Globus pallidus (tissue), 1 donor: ENCODE results near the gene DUSP18.
A peak's percentile ranks its signal among the peaks of the same experiment; 100 is the strongest.
"Not testable (repeated sequence)": the region's sequence is repeated elsewhere in the genome, so short reads cannot be mapped to it uniquely, and the experiment has no call there.

ENCODE experiments used
- DNase-seq: peaks from one replicate; pipeline ENCODE4 v3.0.0-alpha.2; 2015; ENCODE audit warnings: low spot score

DUSP18 gene

GRCh38 chr22:30679895-30680690 is 12.4 kb upstream of the DUSP18 start:
- DNase-seq: not testable (repeated sequence)

- not testable (repeated sequence) for DNase-seq
Measured at GRCh38 chr22:30676565-30676964, 8.9 kb upstream of the DUSP18 start.

DNA sequence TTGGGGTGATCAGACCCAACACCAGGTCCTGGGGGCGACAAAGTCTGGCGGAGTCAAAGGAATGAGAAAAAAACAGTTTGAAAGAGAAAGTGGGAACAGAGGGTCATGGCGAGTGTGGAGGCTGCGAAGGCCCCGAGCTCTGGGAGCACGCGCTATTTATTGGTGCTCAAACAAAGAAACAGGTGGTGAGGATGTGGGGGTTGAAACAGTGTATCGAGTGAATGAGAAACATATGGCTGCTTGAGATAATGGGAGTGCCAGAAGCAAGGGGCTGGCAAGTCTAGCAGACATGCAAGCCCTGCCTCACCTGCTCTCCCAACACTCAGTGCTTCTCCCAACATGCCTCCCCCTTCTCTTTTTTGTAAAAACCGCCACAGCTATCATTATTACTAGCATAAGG is 7.8 kb upstream of the DUSP18 start:
- DNase-seq: no peak

DNA sequence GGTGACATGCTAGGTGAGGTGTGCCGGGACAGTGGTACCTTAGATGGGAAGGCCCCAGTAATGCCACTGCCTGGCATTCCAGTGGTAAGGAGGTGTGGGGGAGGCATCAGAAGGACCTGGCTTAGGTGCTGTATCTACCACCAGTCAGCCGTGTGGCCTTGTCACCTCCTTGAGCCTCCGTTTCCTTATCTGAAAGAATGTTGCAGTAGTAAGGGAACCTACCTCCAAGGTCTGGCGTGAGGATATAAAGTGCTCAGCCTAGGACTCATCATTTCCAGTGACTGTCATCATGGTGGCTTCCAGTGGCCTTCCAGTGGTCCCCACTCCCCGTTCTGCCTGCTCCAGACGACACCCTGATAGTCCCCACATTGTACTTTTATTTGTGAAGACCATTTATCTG is 6.8 kb upstream of the DUSP18 start:
- no peak for DNase-seq

- DNase-seq: no peak
Measured at GRCh38 chr22:30673136-30673535, 5.5 kb upstream of the DUSP18 start.

- DNase-seq: no peak
Measured at GRCh38 chr22:30671071-30671470, 3.4 kb upstream of the DUSP18 start.

GRCh38 chr22:30668386-30668710 is 673 bp upstream of the DUSP18 start:
- no peak for DNase-seq

GRCh38 chr22:30667107-30667493 is 575 bp downstream of the DUSP18 start:
- DNase-seq: no peak

DNA sequence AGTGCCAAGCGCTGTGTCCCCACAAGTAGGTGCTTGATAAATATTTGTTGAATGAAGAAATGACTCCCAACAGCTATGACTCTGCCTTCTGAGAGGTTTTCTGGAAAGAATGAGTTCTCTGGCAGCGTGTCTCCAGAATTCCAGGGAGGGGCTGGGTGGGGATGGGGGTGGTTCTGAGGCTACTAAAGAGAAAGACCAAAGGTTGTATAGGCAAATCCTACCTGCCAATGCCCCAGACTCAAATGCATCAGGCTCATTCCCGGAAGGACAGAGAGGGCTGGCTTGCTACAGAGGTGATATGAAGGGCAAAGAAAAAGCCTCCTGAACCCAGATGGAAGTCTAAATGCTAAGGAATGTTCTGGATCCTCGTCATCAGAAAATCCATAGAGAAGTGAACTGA is 1.9 kb downstream of the DUSP18 start:
- no peak for DNase-seq

- no peak for DNase-seq
Measured at GRCh38 chr22:30665266-30665665, 2.4 kb downstream of the DUSP18 start.

- DNase-seq: no peak
Measured at GRCh38 chr22:30664798-30665197, 2.9 kb downstream of the DUSP18 start.

GRCh38 chr22:30662040-30662439 is 5.6 kb downstream of the DUSP18 start:
- DNase-seq: no peak

- no peak for DNase-seq
Measured at GRCh38 chr22:30655532-30655931, 12.1 kb downstream of the DUSP18 start.

- no peak for DNase-seq
Measured at GRCh38 chr22:30654361-30654760, 13.3 kb downstream of the DUSP18 start.

- no peak for DNase-seq
Measured at GRCh38 chr22:30652852-30653251, 14.8 kb downstream of the DUSP18 start.

GRCh38 chr22:30650508-30651116 is 17.1 kb downstream of the DUSP18 start:
- DNase-seq: peak; percentile 88

DNA sequence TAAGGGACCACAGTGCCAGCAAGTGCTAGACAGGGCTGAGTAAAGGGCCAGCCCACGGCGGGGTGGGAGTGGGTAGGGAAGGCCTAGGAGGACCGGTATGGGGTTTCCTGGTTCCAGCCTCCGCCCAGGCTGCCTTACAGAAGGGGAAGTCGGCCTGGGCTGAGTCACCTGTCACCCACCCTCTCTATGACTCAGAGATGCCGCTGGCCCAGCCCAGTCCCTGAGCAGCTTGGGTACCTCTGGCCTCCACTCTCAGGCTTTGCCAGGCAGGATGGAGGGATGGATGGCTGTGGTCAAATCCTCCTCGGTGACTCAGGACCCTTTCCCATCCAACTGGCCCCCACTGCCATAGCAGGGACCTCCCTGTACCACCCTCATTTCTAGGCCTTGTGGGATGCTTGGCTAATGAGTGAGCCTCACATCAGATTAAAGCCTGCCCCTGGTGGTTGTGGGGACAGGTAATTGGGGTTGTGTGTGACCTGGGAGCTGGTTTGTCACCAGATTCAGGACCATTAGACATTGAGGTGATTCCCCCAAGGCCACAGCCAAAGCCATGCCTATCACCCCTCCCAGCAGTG is 18.2 kb downstream of the DUSP18 start:
- DNase-seq: no peak

GRCh38 chr22:30648825-30649224 is 18.9 kb downstream of the DUSP18 start:
- no peak for DNase-seq

GRCh38 chr22:30647536-30647935 is 20.1 kb downstream of the DUSP18 start:
- no peak for DNase-seq

GRCh38 chr22:30646518-30647160 is 21.0 kb downstream of the DUSP18 start:
- DNase-seq: no peak

- DNase-seq: peak; percentile 64
Measured at GRCh38 chr22:30643055-30643875, 24.4 kb downstream of the DUSP18 start.

DNA sequence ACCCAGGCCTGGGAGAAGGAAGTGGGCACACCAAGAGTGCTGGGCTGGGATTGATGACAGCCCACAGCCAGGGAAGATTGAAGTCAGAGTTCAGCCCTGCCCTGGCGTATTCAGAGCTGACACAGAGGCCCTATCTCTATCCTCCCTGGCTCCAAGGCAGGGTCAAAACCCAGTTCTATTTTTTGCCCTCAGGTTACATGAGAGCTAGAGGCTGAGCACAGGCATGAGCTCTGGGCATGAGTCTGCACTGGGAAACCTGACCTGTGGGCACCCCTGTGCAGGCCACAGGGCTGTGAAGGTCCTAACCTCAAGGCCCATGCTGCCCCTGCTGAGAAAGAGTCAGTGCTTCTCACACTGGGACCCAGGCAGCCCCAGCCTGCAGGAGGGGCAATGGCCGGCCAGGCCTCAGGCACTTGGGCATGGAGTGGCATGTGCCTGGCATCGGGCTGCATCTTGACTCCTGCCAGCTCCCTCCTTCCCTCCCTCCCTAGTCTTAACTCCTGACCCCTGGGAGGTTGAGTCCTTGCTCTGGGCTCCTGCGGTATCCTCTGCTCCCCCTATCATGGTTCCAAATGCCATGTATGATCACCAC is 26.7 kb downstream of the DUSP18 start:
- no peak for DNase-seq
